GM23338 (cell line): ENCODE results near the gene MUC13.

Source experiments
- CTCF ChIP-seq, 2 experiments: fragments of 200-600 bp in 1 of 2; sonication (generic) in 1 of 2; conservative IDR thresholded peaks; 2 replicates each; pipeline versions ENCODE4 v1.5.1 to v1.6.1; 2016 to 2017; ENCODE audit warnings: antibody characterized with exemption in 2 of 2, low read depth in 2 of 2, mild to moderate bottlenecking in 2 of 2, moderate library complexity in 1 of 2
- EZH2 ChIP-seq: fragments of 200-600 bp; sonication (generic); IDR thresholded peaks from one replicate; pipeline ENCODE4 v1.8.0; 2017; ENCODE audit warnings: antibody characterized with exemption, mild to moderate bottlenecking, low read depth; ENCODE audit not compliant: unreplicated experiment
- EZH2phosphoT487 ChIP-seq: fragments of 200-600 bp; sonication (generic); IDR thresholded peaks from one replicate; pipeline ENCODE4 v1.8.1; 2018; ENCODE audit warnings: antibody characterized with exemption; ENCODE audit not compliant: unreplicated experiment
- JUNB ChIP-seq: IDR thresholded peaks from one replicate; pipeline ENCODE4 v1.6.1; 2016; ENCODE audit warnings: antibody characterized with exemption; ENCODE audit not compliant: unreplicated experiment
- POLR2AphosphoS5 ChIP-seq: IDR thresholded peaks from 2 replicates; pipeline ENCODE4 v1.6.1; 2016; ENCODE audit warnings: antibody characterized with exemption, low read depth
- REST ChIP-seq: IDR thresholded peaks from one replicate; pipeline ENCODE4 v1.6.1; 2018; ENCODE audit warnings: antibody characterized with exemption; ENCODE audit not compliant: unreplicated experiment

GRCh38 chr3:124973290-124973689 lies 38.7 kb upstream of the MUC13 start:
- no peak for TF ChIP-seq CTCF (conservative IDR thresholded peaks at IDR 0.05; ENCODE audit: low read depth in 2 of 2)
- no peak for TF ChIP-seq EZH2phosphoT487
- no peak for TF ChIP-seq POLR2AphosphoS5
- no peak for TF ChIP-seq JUNB
- TF ChIP-seq REST = no peak
- no peak for TF ChIP-seq EZH2
